OCI-M2 (cell line): Measurements from ENCODE around the gene RHBDF1.
A peak's percentile ranks its signal among the peaks of the same experiment; 100 is the strongest.

Experiments
- DNase-seq: peaks from one replicate; lab custom pipeline; 2025; ENCODE audit not compliant: unreplicated experiment; lab: John Stamatoyannopoulos, UW

Gene RHBDF1, protein sequence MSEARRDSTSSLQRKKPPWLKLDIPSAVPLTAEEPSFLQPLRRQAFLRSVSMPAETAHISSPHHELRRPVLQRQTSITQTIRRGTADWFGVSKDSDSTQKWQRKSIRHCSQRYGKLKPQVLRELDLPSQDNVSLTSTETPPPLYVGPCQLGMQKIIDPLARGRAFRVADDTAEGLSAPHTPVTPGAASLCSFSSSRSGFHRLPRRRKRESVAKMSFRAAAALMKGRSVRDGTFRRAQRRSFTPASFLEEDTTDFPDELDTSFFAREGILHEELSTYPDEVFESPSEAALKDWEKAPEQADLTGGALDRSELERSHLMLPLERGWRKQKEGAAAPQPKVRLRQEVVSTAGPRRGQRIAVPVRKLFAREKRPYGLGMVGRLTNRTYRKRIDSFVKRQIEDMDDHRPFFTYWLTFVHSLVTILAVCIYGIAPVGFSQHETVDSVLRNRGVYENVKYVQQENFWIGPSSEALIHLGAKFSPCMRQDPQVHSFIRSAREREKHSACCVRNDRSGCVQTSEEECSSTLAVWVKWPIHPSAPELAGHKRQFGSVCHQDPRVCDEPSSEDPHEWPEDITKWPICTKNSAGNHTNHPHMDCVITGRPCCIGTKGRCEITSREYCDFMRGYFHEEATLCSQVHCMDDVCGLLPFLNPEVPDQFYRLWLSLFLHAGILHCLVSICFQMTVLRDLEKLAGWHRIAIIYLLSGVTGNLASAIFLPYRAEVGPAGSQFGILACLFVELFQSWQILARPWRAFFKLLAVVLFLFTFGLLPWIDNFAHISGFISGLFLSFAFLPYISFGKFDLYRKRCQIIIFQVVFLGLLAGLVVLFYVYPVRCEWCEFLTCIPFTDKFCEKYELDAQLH

GRCh38 chr16:72561-73548, at the start of gene RHBDF1:
TSS of gene RHBDF1 (minus strand) at chr16:72631. CDS start at chr16:65015, 7,616 bp downstream.
- no peak for DNase-seq

- no peak for DNase-seq
These were observed 48.3 kb upstream of the RHBDF1 start for GRCh38 chr16:120756-121155.

DNA sequence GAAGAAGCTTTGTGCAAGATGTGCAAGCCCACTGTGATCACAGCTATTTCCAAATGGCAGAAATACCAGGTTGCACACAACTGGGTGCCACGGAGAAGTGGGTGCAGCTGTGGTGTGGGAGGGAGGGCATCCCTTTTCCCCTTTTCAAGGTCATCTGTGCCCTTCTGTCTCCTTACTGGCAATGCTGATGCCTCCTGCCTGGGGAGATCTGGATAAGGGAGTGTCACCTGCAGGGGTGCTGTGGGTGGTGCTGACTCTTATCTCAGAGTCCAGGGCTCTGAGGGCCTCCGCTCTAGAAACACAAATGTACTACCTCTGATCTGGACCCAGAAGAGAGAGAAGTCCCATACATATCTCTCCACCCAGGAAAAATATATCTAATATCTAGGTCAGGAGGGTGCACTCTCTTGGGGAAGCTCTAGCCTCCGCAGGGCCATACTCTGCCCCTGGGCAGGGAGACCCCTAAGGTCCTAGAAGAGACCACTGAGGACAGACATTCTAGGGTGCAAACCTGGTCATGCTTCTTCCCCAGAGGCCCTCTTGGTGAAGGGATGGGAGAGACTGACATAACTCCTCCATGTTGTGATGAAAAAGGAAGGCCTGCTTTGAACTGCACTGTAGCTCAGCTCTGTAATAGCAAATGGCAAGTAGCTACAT, 47.5 kb upstream of the RHBDF1 start:
- no peak for DNase-seq

GRCh38 chr16:119295-119694, 46.9 kb upstream of the RHBDF1 start:
- DNase-seq: no peak

DNA sequence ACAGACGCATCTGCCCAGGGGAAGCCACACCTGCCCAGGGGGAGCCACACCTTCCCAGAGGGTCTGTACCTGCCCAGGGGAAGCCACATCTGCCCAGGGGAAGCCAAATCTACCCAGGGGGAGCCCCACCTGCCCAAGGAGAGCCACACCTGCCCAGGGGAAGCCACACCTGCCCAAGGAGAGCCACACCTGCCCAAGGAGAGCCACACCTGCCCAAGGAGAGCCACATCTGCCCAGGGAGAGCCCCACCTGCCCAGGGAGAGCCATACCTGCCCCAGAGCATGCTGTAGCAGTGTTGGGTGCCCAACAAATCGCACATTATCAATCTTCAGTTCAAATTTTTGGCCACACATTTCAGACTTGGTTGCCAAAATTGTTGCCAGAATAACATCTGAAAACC, 46.4 kb upstream of the RHBDF1 start:
- no peak for DNase-seq

DNA sequence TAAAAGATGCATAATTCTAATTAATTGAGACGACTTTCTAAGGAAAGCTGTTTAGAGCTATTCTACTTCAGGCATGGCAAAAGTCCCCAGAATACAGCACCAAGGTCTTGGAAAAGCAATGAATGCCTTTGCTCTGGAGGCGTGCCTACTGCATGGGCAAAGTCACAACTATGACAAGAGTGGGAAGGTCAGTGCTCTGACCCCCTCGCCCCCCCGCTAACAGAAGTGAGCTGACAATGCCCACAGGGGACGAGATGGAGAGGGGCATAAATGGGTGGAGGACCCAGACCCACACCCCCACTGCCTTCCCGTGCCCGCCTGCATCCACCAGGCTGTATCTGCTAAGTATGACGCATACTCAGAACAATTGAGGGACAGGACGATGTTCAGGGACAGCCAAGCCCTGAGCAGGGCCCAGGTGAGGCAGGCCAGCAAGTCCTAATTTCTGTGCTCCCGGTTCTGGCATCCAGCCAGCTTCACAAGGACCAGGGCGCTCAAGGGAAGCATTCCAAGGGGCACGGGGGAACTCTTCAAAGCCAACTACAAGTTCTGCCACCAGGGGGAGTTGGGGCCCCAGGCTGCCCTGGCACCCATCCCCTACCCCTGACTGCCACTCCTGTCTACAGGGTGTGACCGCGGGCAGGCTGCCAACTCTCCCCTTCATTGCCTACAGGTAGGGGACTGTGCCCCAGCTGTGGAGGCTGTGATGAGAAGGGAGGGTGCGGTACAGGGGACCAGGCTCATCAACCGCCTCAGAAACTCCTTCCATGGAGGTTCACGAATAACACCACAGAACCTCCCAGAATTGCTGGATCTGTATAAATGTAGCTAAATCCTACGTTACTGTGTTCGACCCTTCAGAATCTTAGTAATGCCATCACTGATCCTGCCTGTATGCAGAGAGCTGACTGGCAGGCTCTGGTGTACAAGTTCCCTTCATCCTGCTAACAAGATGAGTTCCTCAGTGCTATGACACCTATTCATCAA, 45.2 kb upstream of the RHBDF1 start:
- DNase-seq: no peak

DNA sequence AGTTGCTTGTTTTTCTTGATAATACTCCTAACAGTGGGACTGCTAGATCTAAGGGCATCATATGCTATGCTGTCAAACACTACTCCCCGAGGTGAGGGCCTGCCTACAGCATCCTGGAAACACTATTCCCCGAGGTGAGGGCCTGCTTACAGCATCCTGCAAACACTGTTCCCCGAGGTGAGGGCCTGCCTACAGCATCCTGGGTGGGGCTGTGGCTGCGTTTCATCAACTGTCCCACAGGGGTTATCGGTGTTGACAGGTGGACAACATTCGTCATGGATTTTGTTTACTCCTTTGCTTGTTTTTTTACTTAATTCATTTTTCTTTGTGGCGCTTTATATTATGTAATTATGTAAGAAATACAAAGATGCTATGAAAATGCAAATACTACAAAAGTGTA, 43.6 kb upstream of the RHBDF1 start:
- DNase-seq: no peak

GRCh38 chr16:114327-114726, 41.9 kb upstream of the RHBDF1 start:
- DNase-seq: no peak

GRCh38 chr16:112153-112840, 39.9 kb upstream of the RHBDF1 start:
- no peak for DNase-seq

- DNase-seq: peak; percentile 17
These were observed 34.3 kb upstream of the RHBDF1 start for GRCh38 chr16:106623-107324.

- no peak for DNase-seq
These were observed 33.1 kb upstream of the RHBDF1 start for GRCh38 chr16:105521-105920.

GRCh38 chr16:104928-105327, 32.5 kb upstream of the RHBDF1 start:
- no peak for DNase-seq

DNA sequence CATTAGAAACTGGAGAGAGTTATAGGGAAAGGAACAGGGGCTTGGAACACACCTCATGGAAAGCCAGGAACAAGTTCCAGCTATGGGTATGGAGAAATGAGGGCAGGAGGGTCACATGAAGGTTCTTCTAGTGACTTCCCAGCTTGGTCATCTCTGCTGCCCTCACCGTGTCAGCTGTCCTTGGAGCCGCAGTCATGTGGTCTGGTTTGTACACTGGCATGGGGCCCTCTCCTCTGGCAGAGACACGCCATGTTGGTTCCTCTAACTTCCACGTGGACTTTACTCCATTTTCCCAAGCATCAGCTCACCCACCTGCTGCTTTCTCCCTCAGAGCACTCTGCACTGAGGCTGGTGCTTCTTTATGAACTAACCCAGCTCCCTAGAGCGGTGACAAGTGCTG, 31.9 kb upstream of the RHBDF1 start:
- no peak for DNase-seq

- DNase-seq: no peak
These were observed 29.8 kb upstream of the RHBDF1 start for GRCh38 chr16:102060-102855.

- no peak for DNase-seq
These were observed 29.2 kb upstream of the RHBDF1 start for GRCh38 chr16:101586-101985.

- DNase-seq: no peak
These were observed 28.6 kb upstream of the RHBDF1 start for GRCh38 chr16:100989-101388.

GRCh38 chr16:97822-98221, 25.4 kb upstream of the RHBDF1 start:
- no peak for DNase-seq
